HG03066 (cell line): ENCODE data around the gene DUSP28.
A peak's percentile ranks its signal among the peaks of the same experiment; 100 is the strongest.

Source experiments
- ATAC-seq: cut with Tn5 transposase; IDR thresholded peaks from one replicate; pipeline ENCODE4 v1.9.1; 2021; ENCODE audit warnings: low read depth; ENCODE audit not compliant: unreplicated experiment

The DUSP28 gene

GRCh38 chr2:240584486-240585031 lies 24.4 kb downstream of the DUSP28 start:
- peak; percentile 59 for ATAC-seq

- ATAC-seq = peak; percentile 29
Observed at GRCh38 chr2:240585101-240585500, 24.9 kb downstream of the DUSP28 start.

- ATAC-seq = no peak
Observed at GRCh38 chr2:240585681-240586197, 25.6 kb downstream of the DUSP28 start.

GRCh38 chr2:240586198-240586918 lies 26.2 kb downstream of the DUSP28 start, which contains the start of gene CAPN10:
Gene CAPN10, plus strand, starts transcription at chr2:240586734. Its CDS starts 178 bp downstream, at chr2:240586912.
- peak; percentile 52 for ATAC-seq

GRCh38 chr2:240586919-240587800 lies 27.0 kb downstream of the DUSP28 start:
- ATAC-seq = no peak

- ATAC-seq = no peak
Observed at GRCh38 chr2:240588006-240588655, 28.0 kb downstream of the DUSP28 start.

GRCh38 chr2:240588669-240589068 lies 28.5 kb downstream of the DUSP28 start:
- ATAC-seq = no peak

- ATAC-seq = no peak
Observed at GRCh38 chr2:240589375-240589774, 29.2 kb downstream of the DUSP28 start.

- ATAC-seq = no peak
Observed at GRCh38 chr2:240589850-240590525, 29.8 kb downstream of the DUSP28 start.

- ATAC-seq = no peak
Observed at GRCh38 chr2:240590681-240591111, 30.5 kb downstream of the DUSP28 start.

- no peak for ATAC-seq
Observed at GRCh38 chr2:240591226-240591625, 31.1 kb downstream of the DUSP28 start.

- no peak for ATAC-seq
Observed at GRCh38 chr2:240591784-240592183, 31.6 kb downstream of the DUSP28 start.

- no peak for ATAC-seq
Observed at GRCh38 chr2:240593026-240593702, 33.0 kb downstream of the DUSP28 start.

GRCh38 chr2:240593703-240594451 lies 33.7 kb downstream of the DUSP28 start:
- ATAC-seq = no peak

- no peak for ATAC-seq
Observed at GRCh38 chr2:240594511-240595380, 34.6 kb downstream of the DUSP28 start.

- ATAC-seq = no peak
Observed at GRCh38 chr2:240595381-240596079, 35.4 kb downstream of the DUSP28 start.

- no peak for ATAC-seq
Observed at GRCh38 chr2:240596080-240596460, 35.9 kb downstream of the DUSP28 start.
